ENCODE measurements around the gene ERLIN1.

GRCh38 chr10:100168313-100168643, 17.6 kb downstream of the ERLIN1 start:
- TF ChIP-seq CTCF (IDR thresholded peaks at IDR 0.05; ENCODE audit: low read length): no peak
- no peak for TF ChIP-seq EZH2 (optimal IDR thresholded peaks at IDR 0.05; ENCODE audit: low read depth, low read length)

Measured in MM.1S (cell line).